HG02852 (cell line): ENCODE results near the gene ELN.

Experiments
- ATAC-seq: cut with Tn5 transposase; IDR thresholded peaks from one replicate; pipeline ENCODE4 v1.9.1; 2021; ENCODE audit warnings: mild to moderate bottlenecking, moderate library complexity; ENCODE audit not compliant: unreplicated experiment

Gene ELN

DNA sequence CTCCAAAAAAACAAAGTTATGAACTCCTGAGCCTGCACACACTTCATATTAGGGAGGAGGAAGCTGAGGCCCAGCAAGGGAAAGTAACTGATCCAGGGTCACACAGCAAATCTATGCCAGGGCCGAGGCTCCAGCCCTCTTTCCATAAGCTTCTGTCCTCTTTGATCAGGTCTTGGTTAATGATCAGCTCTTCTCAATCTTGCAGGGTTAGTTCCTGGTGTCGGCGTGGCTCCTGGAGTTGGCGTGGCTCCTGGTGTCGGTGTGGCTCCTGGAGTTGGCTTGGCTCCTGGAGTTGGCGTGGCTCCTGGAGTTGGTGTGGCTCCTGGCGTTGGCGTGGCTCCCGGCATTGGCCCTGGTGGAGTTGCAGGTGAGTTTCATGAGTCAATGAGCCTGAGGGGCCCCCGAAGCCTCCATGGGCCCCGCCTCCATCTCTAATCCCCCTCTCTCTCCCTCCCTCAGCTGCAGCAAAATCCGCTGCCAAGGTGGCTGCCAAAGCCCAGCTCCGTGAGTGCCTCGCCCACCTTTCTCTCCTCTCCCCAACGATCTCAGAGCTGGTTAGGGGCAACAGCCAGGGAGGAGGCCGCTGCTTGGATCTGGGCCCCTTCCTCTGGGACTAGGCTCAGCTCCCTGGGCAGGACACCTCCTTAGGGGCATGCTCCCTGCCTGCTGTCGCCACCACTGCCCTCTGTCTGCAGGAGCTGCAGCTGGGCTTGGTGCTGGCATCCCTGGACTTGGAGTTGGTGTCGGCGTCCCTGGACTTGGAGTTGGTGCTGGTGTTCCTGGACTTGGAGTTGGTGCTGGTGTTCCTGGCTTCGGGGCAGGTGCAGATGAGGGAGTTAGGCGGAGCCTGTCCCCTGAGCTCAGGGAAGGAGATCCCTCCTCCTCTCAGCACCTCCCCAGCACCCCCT is 32.0 kb downstream of the ELN start:
- no peak for ATAC-seq

- ATAC-seq = no peak
Observed at GRCh38 chr7:74061840-74062539, 34.0 kb downstream of the ELN start.

DNA sequence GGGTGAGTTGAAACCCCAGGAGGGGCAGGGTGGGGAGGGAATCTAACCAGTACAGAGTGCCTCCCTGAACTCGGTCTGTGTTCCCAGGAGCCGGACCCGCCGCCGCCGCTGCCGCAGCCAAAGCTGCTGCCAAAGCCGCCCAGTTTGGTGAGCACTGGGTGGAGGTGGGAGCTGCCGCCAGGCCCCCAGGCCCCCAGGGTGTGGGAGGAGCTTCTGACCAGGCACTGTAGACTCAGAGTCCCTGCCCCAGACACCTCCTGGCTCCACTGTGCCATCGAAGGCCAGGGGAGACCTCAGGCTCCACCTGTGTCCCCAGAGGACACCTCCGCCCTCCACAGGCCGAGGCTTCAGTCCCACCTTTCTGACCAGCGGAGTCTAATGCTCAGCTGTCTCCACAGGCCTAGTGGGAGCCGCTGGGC is 35.3 kb downstream of the ELN start:
- ATAC-seq = no peak

- no peak for ATAC-seq
Observed at GRCh38 chr7:74063646-74064045, 35.7 kb downstream of the ELN start.

- ATAC-seq = no peak
Observed at GRCh38 chr7:74064696-74065095, 36.7 kb downstream of the ELN start.

- no peak for ATAC-seq
Observed at GRCh38 chr7:74066626-74067025, 38.7 kb downstream of the ELN start.

GRCh38 chr7:74068378-74069085 is 40.6 kb downstream of the ELN start:
- ATAC-seq = no peak

DNA sequence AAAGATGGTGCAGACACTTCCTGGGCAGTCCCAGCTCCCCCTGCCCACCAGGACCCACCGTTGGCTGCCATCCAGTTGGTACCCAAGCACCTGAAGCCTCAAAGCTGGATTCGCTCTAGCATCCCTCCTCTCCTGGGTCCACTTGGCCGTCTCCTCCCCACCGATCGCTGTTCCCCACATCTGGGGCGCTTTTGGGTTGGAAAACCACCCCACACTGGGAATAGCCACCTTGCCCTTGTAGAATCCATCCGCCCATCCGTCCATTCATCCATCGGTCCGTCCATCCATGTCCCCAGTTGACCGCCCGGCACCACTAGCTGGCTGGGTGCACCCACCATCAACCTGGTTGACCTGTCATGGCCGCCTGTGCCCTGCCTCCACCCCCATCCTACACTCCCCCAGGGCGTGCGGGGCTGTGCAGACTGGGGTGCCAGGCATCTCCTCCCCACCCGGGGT is 41.1 kb downstream of the ELN start:
- ATAC-seq = no peak

- ATAC-seq = no peak
Observed at GRCh38 chr7:74069790-74070618, 42.0 kb downstream of the ELN start.

DNA sequence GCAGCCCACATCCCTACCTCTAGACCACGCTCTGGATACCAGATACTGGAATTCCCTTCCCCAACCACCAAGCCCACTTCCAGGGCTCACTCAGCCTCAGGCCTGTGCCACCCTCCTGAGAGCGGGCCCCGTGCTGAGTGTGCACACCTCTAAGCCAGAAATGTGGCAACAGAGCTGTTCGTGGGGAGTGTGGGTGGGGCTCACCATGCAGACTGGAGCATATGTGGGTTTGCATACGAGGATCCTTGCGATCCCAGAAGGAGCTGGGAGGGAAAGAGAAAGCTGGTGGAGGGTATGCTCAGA is 42.6 kb downstream of the ELN start:
- no peak for ATAC-seq

- ATAC-seq = no peak
Observed at GRCh38 chr7:74071121-74071520, 43.1 kb downstream of the ELN start.

- no peak for ATAC-seq
Observed at GRCh38 chr7:74074770-74075169, 46.8 kb downstream of the ELN start.

GRCh38 chr7:74078461-74078860 is 50.5 kb downstream of the ELN start:
- no peak for ATAC-seq

GRCh38 chr7:74082770-74083116 is 54.8 kb downstream of the ELN start:
- no peak for ATAC-seq

- peak; percentile 66 for ATAC-seq
Observed at GRCh38 chr7:74083117-74083876, 55.3 kb downstream of the ELN start, which contains the start of gene LIMK1. LIMK1 (plus strand) TSS chr7:74083804; CDS start chr7:74083991, 187 bp downstream.

DNA sequence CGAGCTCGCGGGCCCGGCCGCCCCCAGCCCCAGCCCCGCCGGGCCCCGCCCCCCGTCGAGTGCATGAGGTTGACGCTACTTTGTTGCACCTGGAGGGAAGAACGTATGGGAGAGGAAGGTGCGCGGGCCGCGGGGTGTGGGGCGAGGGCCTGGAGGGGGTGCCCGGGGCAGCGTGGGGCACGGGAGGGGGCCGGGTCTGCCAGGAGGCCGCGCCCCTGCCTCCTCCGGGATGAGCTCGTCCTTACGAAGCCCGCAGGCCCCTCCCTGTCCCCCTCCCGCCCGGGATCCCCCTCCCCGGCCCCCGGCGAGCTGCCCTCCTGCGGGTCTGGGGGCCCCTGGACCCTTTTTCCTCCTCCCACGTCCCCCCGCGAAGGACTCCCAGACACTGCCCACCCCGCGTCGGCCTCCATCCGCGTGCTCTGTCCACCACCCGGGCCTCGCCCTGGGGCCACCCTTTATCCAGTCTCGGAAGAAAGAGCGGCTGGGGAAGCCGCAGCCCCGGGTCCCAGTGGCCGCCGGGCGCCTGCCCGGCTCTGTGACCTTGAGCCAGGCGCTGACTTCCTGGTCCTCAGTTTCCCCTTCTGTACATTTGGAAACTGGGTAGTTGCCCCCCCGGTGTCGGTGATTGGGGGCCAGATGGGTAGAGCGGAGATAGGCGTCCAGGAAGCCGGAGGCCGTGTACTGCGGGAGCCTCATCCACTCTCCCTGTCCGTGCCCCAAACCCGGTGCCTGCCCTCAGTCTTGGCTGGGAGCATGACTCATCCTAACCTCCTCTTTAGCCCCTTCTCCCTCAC is 56.2 kb downstream of the ELN start:
- peak; percentile 42 for ATAC-seq

DNA sequence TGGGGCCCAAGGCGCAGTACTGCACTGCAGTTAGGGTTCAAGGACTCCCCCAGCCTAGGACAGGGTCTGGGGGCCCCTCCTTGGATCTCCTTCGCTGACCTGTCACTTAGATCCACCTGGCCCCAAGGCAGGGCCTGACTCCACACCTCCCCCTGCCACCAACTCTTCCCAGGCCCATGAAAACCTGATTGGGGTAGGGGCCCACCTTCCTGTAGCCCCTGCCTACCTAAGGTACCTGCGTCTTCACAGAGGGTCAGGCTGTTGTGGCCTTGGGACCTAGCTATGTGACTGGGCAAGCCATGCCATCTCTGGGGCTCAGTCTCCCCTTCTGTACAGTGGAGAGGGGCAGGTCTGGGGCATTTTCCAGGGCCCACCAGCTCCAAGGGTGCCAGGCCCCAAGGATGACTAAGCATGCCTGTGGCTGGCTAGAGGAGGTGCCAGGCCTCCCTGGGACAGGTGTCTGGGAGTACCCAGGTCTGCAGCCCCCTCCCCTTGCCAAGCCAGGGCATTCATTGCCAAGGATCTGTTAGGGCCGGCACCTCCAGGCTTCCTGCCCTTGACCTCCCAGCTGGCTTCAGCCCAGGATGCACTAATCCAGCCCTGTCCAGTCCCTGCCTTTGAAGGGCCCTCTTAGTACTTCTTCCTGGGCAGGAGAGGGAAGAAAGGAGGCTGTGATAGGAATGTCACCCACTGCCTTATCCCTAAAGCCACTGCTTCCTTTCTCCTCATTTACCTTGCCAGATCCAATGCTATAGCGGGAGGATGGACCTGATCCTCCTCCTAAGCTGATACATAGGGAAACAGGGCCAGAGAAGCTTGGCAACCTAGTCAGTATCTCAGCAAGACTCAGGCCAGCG is 57.0 kb downstream of the ELN start:
- no peak for ATAC-seq

GRCh38 chr7:74087791-74088453 is 59.9 kb downstream of the ELN start:
- ATAC-seq = no peak
